Activated CD4-positive, alpha-beta T cell treated with anti-CD3 and anti-CD28 coated beads for 48 hours (primary cell): Measurements from ENCODE around the gene KMT2C.
"Not testable (repeated sequence)": the region's sequence is repeated elsewhere in the genome, so short reads cannot be mapped to it uniquely, and the experiment has no call there.

ENCODE experiments used
- DNase-seq: peaks from one replicate; pipeline ENCODE4 v3.0.0-alpha.2; 2020

The KMT2C gene

DNA sequence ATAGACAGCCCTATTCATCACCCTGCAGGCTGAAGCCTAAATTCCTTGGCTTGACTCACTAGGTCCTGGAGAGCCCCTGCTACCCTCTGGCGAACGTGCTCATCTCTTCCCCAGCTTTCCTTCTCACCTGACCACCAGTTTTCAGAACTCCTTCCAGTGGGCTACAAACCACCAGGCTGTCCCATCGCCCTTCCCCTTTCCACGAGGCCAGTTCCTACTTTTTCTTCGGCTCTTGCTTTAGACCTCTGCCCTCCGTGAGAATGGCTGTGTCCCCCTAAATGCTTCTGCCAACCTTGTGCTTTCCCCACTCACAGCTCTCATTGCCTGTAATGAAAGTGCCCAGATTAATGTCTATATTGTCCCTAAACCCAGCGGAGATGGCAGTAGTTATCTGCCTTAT, 5.4 kb upstream of the KMT2C start:
- DNase-seq, result not testable (repeated sequence)

DNA sequence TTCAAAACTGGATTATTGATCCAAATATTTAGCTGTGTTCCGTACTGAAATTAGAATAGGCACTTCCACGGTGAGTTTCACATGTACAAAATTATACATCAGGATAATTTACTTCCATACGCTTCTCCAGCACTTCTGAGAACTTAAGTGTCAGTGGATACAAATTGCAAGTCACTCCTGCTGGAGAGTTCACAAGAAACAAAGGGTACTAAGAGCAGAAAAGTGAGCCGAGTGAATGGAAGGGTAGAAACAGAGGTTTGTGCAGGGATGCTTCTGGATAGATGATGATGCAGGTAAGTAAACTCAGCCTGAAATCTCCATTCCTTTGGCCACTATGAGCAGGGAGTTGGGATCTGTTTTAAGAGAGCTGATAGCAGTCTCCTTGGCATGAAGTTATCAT, 2.2 kb upstream of the KMT2C start:
- DNase-seq, result not testable (repeated sequence)

DNA sequence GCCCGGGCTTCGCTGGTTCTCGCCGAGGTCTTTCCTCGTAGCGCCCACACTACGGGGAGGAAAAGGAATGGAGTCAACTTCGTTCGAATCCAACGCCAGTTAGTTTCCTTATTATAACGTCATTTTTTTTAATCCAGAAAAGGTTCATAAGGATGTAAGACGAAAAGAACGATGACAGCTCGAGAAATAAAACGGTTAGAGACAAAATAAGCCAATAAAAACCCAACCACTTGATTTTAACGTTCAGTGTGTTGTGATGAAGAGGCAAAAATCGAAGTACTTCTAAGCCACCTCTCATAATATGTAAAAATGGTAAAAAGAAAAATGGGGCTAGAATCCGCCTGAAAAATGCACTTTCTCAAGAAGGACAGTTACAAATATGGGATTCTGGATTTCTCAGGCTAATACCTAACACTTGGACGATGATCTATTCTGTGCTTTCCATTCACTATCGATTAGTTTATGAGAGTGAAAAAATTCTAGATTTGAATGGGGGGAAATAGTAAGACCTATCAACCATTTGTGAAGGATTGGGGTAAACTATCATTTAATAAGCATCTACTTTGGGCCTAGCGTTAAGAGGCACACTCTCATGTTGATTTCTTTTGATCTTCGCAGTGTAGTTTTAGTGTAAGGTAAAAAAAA, 1.2 kb upstream of the KMT2C start:
- not testable (repeated sequence) for DNase-seq

DNA sequence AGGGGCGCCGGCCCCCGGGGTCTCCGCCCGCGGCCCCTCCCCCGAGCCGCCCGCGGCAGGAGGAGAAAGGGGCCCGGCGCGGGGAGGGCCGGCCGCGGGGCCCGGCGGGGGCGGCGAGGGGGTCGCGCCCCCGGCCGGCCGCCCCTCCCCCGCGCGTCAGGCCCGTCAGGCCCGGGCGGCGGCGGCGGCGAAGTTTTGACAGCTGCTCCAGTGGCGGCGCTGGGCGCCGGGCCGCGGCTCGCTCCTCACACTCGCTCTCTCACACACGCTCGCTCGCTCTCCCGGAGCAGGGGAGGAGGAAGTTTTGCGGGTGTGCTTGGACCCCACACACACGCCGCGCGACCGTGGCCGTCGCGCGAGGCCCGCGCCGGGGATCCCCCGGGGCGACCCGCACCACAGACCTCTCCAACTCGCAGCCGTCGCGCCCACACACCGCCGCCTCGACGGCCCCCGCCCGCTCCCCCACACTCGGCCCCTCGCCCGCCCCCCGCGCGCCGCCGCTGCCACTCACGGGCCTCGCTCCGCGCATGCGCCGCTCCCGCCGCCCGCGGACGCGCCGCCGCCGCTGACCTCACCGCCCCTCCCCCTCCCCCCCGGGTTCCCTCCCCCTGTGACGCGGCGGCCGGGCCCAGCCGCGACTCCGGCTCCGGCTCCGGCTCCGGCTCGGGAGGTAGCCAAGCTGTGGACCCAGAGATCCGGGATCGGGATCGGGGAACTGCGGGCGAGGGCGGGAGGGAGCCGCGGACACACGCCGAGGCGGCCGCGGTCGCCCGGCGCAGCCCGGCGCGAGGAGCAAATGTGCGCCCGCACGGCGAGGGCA, 518 bp upstream of the KMT2C start:
- DNase-seq, result peak; percentile 90

DNA sequence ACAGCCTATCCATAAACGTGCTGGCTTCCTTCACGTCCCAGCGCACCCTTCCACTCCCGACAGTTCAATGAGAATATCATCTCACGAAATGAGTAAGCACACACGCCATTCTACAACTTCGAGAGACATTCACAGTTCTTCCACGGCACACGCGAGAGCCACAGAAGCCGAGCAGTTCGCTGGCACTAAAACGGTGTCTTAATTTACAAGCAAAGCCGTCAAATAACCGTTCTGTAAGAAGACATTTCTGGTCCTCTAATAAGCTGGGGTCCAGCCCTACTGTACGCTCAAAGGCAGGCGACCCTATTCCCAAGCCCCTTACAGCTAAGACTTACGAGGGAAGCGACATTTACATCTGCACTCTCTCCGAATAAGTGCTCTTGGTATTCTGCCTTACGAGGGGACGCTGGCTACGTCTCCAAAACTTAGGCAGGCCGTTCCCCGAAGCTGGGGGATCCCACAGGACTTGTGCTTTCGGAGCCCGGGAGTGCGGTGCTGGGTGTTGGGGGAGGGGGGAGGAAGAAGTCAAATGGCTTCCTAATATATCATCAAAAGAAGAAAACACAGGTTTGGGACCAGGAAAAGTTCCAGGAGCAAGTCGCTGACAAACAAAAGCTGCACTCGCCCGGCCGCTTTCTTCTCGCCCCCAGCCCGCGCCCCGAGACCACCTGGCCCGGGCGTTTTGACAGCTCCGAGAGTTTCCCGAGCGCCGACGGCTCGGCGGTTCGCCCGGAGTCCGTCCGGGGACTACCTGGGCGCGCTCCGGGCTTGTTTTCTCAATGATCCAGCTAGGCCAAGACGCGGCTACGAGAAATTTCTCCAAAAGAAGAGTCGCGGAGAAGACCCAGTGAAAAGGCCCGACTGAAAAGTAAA, 1.1 kb downstream of the KMT2C start:
- DNase-seq, result peak; percentile 52

DNA sequence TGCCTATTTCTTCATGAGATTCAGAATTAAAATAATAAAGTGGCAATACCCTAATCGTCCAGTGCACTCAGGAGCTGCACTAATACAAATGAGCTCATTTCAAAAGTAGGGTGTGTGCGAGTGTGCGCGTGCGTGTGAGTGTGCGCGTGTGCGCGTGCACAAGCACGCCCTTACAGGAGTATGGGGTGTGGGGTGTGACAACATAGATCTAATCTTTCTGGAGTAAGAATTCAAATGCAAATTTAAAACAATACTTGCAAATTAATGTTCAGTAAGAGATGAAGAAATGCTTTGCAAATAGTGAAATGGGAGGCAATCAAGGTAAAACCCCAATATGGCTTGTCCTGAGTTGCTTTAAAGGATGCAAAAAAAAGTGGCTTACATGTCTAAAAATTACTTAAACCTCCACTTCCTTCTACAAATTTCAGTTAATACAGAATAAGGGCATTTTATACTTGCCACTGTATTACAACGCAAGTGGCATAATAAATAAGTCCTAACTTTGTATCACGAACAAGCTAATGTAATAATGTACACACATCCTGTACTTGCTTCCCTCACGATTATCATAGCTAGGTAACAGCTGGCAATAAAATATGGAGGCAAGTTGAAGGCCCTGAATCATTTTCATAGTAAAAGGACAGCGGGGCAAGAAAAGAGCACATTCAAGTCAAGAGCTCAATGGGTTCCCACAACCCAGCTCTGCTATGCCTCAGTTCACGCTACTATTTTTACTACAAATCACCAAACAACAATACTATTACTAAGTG, 1.9 kb downstream of the KMT2C start:
- DNase-seq, result peak; percentile 78

DNA sequence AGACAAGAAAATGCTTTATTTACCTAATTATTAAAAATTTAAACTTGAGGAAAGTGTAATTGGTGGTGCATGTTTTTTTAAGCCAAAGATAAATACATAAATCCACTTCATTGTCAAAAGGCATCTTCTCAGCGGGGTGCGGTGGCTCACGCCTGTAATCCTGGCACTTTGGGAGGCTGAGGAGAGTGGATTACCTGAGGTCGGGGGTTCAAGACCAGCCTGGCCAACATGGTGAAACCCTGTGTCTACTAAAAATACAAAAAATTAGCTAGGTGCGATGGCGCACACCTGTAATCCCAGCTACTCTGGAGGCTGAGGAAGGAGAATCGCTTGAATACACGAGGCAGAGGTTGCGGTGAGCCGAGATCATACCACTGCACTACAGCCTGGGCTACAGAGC, 3.1 kb downstream of the KMT2C start:
- DNase-seq, result not testable (repeated sequence)

DNA sequence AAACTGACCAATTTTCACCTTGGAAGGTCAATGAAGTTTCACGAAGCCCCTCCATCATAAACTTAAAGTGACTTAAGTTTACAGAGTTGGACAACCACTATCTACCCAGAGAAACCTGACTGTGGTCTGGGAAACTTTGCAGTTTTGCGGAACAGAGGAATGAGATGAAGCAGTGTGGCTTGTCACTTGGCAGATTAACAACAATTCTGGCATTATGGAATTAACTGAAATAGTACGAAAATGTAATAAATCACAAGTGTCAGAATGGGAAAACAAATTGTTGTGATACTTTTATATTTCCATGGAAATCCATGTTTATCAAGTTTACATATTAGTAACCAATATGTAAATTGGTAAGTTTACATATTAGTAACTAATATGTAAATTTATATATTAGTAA, 4.9 kb downstream of the KMT2C start:
- DNase-seq, result no peak

DNA sequence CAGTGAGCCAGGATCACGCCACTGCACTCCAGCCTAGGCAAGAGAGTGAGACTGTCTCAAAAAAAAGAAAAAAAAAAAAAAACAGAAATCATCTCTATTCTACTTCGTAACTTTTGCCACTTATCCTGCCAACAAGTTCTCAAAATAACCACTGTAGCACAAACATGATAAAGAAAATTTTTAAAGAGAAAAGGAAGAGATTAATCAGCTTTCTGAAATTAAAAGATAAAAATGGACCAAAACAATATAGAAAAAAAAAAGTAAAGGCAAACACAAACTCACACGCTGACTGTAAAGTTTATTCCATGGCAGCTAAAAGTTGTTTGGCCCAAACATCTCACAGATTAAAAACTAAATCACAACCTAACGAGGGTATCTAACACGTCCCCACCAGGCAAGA, 5.7 kb downstream of the KMT2C start:
- DNase-seq, result not testable (repeated sequence)

DNA sequence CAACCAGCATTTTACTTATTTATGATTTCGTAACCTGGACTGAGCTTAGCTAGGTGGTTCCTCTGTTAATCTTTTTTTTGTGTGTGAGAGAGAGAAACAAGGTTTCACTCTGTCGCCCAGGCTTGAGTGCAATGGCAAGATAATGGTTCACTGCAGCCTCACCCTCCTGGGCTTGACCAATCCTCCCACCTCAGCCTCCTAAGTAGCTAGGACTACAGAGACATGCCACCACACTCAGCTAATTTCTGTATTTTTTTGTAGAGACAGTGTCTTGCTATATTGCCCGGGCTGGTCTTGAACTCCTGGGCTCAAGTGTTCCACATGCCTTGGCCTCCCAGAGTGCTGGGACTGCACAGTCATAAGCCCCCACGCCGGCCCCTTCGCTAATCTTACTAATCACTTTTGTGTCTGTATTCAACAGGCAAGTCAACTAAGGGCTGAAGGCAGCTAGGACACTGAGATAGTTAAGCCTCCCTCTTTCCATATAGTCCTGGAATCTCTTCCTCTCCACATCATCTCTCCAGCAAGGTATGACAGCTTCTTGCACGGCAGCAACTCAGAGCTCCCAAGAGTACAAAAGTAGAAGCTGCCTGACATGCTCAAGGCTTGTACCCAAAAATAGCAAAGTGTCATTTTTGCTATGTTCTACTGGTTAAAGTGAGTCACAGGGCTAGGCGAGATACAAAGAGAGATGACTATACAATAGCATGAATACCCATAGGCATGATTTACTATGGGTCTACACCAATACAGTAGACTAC, 11.3 kb downstream of the KMT2C start:
- DNase-seq, result peak; percentile 41

DNA sequence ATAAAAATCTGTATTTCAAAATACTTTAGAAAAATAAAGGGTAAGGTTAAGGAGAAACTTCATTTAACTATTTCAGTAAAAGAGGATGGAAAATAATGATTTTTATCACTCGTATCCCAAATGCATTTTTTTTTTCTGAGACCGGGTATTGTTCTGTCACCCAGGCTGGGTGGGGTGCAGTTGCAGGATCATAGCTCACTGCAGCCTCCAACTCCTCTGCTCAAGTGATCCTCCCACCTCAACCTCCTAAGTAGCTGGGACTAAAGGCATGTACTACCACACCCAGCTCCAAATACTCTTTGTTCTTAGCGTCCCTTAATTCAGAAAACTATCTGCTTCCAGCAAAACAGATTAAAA, 11.8 kb downstream of the KMT2C start:
- DNase-seq, result no peak

DNA sequence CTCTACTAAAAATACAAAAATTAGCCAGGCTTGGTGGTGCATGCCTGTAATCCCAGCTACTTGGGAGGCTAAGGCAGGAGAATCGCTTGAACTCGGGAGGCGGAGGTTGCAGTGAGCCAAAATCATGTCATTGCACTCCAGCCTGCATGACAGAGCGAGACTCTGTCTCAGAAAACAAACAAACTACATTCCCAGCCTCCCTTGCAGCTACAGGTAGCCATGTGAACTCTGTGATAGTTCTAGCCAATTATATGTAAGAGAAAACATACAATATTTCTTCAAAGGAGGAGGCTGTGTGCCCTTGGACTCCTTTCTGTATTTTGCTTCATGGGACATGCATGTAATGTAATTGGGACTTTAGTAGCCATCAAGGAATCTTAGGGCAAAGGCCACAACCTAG, 12.6 kb downstream of the KMT2C start:
- DNase-seq, result not testable (repeated sequence)

DNA sequence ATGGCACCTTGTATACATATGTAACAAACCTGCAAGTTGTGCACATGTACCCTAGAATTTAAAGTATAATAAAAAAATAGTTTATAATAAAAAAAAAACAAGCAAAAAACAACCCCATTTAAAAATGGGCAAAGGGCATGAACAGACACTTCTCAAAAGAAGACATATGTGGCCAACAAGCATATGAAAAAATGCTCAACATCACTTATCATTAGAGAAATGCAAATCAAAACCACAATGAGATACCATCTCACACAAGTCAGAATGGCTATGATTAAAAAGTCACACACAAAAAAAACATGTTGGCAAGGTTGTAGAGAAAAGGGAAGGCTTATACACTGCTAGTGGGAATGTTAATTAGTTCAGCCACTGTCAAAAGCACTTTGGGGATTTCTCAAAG, 14.9 kb downstream of the KMT2C start:
- not testable (repeated sequence) for DNase-seq

DNA sequence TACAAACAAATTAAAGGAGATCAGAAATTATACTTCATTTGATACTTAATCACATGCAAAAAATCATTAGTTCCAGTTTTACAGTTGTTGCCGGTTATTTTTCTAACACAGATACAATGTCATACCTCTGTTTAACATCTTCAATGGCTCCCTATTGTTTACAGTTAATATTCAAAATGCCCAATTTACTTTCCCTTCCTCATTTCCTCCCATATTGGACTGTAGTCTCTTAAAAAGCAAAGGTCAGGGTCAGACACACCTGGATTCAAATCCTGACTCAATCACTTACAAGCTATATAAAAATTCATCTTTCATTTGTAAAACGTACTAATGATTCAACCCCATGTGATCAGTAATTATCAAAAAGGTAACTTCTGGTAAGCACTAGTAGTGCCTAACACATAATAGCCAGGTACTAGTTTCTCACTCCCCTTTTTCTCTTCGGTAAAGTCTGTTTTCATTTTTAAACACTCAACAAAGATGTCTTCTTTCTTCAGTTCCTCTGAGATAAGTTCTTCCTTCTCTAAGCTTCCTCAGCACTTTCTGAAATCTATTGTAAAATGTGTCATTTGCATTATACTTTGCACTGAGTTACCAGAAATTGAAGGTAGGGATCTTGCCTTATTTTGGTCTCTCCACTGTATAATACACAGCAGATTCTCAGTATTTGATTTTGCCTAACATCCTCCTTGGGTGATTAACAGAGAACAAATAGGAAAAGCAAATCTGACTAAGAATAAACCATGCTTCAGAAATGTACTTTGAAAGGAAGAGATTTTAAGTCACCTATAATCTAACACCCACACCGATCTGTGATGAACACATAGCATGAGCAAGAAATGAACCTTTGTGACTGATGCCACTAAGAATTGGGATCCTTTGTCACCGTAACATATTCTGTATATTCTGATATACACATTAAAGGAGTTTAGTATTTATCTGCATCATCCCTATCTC, 16.1 kb downstream of the KMT2C start:
- DNase-seq, result no peak

DNA sequence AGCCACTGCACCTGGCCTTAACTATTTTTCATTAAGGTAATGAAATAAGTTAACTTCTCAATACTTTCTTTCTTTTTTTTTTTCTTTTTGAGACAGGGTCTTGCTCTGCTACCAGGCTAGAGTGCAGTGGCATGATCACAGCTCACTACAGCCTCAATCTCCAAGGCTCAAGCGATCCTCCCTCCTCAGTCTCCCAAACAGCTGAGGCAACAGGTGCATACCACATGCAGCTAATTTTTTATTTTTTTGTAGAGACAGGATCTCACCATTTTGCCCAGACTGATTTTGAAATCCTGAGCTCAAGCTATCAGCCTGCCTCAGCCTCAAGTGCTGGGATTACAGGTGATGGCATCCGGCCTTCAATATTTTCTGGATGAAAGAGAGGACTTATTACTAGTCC, 21.0 kb downstream of the KMT2C start:
- DNase-seq, result no peak

DNA sequence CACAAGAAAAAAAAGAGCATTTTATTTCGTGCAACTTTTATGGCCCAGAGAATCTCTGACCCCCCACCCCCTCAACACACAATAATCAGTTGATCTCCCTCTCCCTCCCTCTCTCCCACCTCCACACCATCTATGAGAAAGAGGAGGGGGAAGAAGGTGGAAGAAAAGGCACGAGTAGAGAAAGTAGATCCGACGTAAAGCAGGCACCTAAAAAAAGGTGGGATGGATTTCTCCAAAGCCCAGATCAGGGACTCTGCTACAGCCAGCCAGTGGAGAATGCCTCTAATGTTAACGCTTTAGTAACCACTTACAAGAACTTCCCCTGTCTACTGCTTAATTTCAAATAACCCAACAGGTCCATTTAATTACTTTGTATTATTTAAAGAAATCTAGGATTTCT, 24.4 kb downstream of the KMT2C start:
- DNase-seq, result no peak

DNA sequence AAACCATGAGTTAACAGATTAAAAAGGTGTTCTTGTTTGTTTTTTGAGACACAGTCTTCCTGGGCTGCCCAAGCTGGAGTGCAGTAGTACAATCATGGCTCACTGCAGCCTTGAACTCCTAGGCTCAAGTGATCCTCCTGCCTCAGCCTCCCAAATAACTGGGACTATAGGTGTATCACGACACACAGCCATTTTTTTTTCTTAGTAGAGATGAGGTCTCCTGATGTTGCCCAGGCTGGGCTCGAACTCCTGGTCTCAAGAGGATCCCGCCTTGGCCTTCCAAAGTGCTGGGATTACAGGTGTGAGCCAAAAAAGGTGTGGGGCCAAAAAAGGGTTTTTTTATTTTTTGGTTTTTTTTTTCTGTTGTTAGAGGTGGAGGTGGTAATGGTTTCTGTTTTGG, 29.3 kb downstream of the KMT2C start:
- no peak for DNase-seq

DNA sequence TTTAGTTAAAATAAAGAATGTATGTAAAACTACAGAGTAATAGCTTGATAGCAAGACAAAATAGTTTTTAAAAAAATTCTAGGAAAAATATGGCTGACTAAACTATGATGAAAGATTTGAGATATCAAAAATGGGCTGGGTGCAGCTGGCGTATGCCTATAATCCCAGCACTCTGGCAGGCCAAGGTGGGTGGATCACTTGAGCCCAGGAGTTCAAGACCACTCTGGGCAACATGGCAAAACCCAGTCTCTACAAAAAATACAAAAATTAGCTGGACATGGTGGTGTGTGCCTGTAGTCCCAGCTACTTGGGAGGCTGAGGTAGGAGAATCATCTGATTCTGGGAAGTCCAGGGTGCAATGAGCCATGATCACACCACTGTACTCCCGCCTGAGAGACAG, 29.8 kb downstream of the KMT2C start:
- DNase-seq, result not testable (repeated sequence)

DNA sequence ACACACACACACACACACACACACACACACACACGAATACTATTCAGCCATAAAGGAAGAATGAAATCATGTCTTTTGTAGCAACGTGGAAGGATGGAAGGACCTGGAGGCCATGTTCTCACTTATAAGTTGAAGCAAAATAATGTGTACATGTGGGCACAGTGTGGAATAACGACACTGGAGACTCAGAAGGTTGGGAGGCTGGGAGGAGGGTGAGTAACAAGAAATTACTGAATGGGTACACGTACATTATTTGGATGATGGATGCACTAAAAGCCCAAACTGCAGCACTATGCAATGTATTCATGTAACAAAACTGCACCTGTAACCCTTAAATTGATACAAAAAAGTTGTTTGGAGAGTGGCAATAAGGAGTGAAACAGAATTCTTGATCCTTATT, 32.1 kb downstream of the KMT2C start:
- DNase-seq, result no peak

DNA sequence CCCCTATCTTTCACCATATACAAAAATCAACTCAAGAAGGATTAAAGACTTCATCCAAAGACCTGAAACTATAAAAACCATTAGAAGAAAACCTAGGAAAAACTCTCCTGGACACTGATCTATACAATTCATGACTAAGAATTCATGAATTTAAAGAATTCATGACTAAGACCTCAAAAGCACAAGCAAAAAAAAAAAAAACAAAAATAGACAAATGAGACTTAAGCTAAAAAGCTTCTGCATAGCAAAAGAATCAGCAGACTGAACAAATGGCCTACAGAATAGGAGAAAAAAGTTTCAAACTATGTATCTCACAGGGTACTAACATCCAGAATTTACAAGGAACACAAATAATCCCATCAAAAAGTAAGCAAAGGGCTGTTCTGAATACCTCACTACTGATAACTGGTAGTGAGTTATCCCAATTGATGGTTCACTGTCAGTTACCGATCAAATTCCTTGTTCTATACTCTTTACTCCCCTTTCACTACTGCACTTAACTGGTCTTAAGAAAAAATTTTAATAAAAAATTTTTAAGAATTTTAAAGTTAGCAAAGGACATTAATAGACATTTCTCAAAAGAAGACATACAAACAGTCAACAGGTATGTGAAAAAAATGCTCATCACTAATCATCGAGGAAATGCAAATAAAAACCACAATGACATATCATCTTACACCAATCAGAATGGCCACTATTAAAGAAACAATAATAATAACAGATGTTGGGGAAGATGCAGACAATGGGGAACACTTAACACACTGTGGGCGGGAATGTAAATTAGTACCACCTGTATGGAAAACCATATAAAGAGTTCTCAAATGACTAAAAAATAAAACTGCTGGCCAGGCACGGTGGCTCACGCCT, 33.2 kb downstream of the KMT2C start:
- DNase-seq, result no peak
